Neural cell (in vitro differentiated cells): Measurements from ENCODE around the gene TAC4.

ENCODE experiments used
- CTCF ChIP-seq: fragments of 450-650 bp; IDR thresholded peaks from 2 replicates; pipeline ENCODE4 v1.5.1; 2014; ENCODE audit warnings: antibody characterized with exemption, mild to moderate bottlenecking, moderate library complexity; ENCODE audit not compliant: poor library complexity, severe bottlenecking
- EP300 ChIP-seq: fragments of 450-650 bp; conservative IDR thresholded peaks from 2 replicates; pipeline ENCODE4 v1.6.1; 2014; ENCODE audit warnings: antibody characterized with exemption, mild to moderate bottlenecking, moderate library complexity; ENCODE audit not compliant: poor library complexity, severe bottlenecking
- EZH2 ChIP-seq: fragments of 200-600, 300-800 bp; shearing (Covaris generic), sonication (generic); IDR thresholded peaks from 2 replicates; pipeline ENCODE4 v1.6.1; 2014; ENCODE audit warnings: antibody characterized with exemption, low read length, borderline replicate concordance, mild to moderate bottlenecking; ENCODE audit not compliant: insufficient read depth, poor library complexity, severe bottlenecking
- MXI1 ChIP-seq: fragments of 450-650 bp; conservative IDR thresholded peaks from 2 replicates; pipeline ENCODE4 v1.6.1; 2014; ENCODE audit warnings: antibody characterized with exemption, mild to moderate bottlenecking; ENCODE audit not compliant: poor library complexity, severe bottlenecking
- POLR2AphosphoS5 ChIP-seq: IDR thresholded peaks from 2 replicates; pipeline ENCODE4 v1.6.1; 2012
- RAD21 ChIP-seq: fragments of 450-650 bp; conservative IDR thresholded peaks from 2 replicates; pipeline ENCODE4 v1.6.1; 2014; ENCODE audit warnings: antibody characterized with exemption, mild to moderate bottlenecking, moderate library complexity
- REST ChIP-seq: IDR thresholded peaks from 2 replicates; pipeline ENCODE4 v1.6.1; 2012; ENCODE audit warnings: borderline replicate concordance
- SMC3 ChIP-seq: fragments of 450-650 bp; conservative IDR thresholded peaks from 2 replicates; pipeline ENCODE4 v1.6.1; 2014; ENCODE audit warnings: antibody characterized with exemption, mild to moderate bottlenecking, moderate library complexity; ENCODE audit not compliant: poor library complexity
- TAF1 ChIP-seq: IDR thresholded peaks from 2 replicates; pipeline ENCODE4 v1.6.1; 2012; ENCODE audit warnings: low read depth

GRCh38 chr17:49841548-49841947 is 6.3 kb downstream of the TAC4 start:
- TF ChIP-seq EZH2 (no peak), REST (no peak), CTCF (no peak), EP300 (no peak), SMC3 (no peak), TAF1 (no peak), POLR2AphosphoS5 (no peak), RAD21 (no peak), MXI1 (no peak)
